Testis (tissue), 2 donors: Measurements from ENCODE around the gene CCDC13.

Source experiments
- POLR2A ChIP-seq: fragments of 450-650 bp; IDR thresholded peaks from one replicate; pipeline ENCODE4 v1.6.1; 2017; ENCODE audit warnings: antibody characterized with exemption, mild to moderate bottlenecking, moderate library complexity
- TF ChIP-seq, protein P1 (sequence below), 3 experiments: fragments of 450-650 bp in 2 of 3; fragments of 200-600 bp in 1 of 3; sonication (generic) in 1 of 3; IDR thresholded peaks; one replicate each; pipeline ENCODE4 v1.5.1; 2016 to 2019; ENCODE audit warnings: antibody characterized with exemption in 3 of 3, mild to moderate bottlenecking in 2 of 3, moderate library complexity in 1 of 3

DNA sequence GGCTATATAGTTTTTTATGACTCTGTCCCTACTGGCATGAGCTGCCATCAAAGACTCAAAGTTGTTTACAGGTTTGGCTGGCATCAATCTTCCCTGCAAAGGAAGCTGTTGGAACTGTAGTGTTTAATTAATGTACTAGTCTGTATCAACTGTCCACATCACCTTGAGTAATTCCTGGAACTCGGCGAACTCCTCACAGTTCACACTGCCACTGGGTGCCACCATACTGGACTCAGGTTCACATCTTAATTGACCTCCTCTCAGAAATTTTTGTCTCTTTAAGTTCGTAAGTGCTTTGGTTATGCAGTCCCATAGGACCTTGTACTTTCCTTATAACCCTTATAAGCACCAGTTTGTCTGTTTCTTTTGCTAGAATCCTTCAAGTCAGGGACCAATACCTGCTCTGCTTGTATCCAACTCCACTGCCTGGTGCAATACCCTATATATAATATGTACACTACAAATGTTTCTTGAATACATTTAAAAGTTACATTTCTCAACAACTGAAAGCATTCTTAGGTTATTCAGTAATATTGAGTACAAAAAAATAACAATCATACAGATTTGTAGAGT lies 28.1 kb upstream of the CCDC13 start:
- TF ChIP-seq, protein P1, sequence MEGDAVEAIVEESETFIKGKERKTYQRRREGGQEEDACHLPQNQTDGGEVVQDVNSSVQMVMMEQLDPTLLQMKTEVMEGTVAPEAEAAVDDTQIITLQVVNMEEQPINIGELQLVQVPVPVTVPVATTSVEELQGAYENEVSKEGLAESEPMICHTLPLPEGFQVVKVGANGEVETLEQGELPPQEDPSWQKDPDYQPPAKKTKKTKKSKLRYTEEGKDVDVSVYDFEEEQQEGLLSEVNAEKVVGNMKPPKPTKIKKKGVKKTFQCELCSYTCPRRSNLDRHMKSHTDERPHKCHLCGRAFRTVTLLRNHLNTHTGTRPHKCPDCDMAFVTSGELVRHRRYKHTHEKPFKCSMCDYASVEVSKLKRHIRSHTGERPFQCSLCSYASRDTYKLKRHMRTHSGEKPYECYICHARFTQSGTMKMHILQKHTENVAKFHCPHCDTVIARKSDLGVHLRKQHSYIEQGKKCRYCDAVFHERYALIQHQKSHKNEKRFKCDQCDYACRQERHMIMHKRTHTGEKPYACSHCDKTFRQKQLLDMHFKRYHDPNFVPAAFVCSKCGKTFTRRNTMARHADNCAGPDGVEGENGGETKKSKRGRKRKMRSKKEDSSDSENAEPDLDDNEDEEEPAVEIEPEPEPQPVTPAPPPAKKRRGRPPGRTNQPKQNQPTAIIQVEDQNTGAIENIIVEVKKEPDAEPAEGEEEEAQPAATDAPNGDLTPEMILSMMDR (IDR thresholded peaks at IDR 0.05), result no peak
- no peak for TF ChIP-seq POLR2A
